Fibroblast of lung (primary cell): ENCODE measurements around the gene AGBL4. TPM values are rescaled to one million over a fixed set of nuclear protein-coding genes. Genes with fewer than 3 reads are reported as not detected.

Experiments
- DNase-seq, 2 donors: peaks; one replicate each; pipeline versions ENCODE4 v3.0.0 to v3.0.0-alpha.2; 2010; ENCODE audit warnings: low read depth in 2 of 2
- H2AFZ ChIP-seq: 2 replicates; pipeline ENCODE4 v1.5.1; 2012; ENCODE audit warnings: low read length, control low read depth, inconsistent platforms
- H3K27ac ChIP-seq: 2 replicates; pipeline ENCODE4 v1.5.1; 2011; ENCODE audit warnings: low read length, control low read depth; ENCODE audit not compliant: insufficient read depth
- H3K27me3 ChIP-seq: 2 replicates; pipeline ENCODE4 v1.5.1; 2011; ENCODE audit warnings: mild to moderate bottlenecking, low read length; ENCODE audit not compliant: control insufficient read depth, insufficient read depth
- H3K36me3 ChIP-seq: 2 replicates; pipeline ENCODE4 v1.5.1; 2011; ENCODE audit warnings: low read length; ENCODE audit not compliant: control insufficient read depth, insufficient read depth
- H3K4me1 ChIP-seq: 2 replicates; pipeline ENCODE4 v1.5.1; 2011; ENCODE audit warnings: low read length; ENCODE audit not compliant: control insufficient read depth, insufficient read depth; ENCODE audit errors: extremely low read depth
- H3K4me2 ChIP-seq: 2 replicates; pipeline ENCODE4 v1.5.1; 2011; ENCODE audit warnings: low read length, control low read depth; ENCODE audit not compliant: insufficient read depth; ENCODE audit errors: extremely low read depth
- H3K4me3 ChIP-seq, 4 experiments: fragments of 200-600 bp in 1 of 4; sonication (generic) in 1 of 4; replicated peaks in 1 of 4; 2 replicates each; pipeline ENCODE4 v1.5.1; 2011 to 2016; ENCODE audit warnings: low read length in 4 of 4, low read depth in 3 of 4, mild to moderate bottlenecking in 3 of 4, control low read depth in 2 of 4, inconsistent platforms in 1 of 4, mixed read lengths in 1 of 4; ENCODE audit not compliant: insufficient read depth in 1 of 4; ENCODE audit errors: control extremely low read depth in 1 of 4
- H3K79me2 ChIP-seq: 2 replicates; pipeline ENCODE4 v1.5.1; 2012; ENCODE audit warnings: mild to moderate bottlenecking, low read length, inconsistent platforms; ENCODE audit not compliant: control insufficient read depth, insufficient read depth
- H3K9ac ChIP-seq: 2 replicates; pipeline ENCODE4 v1.5.1; 2011; ENCODE audit warnings: mild to moderate bottlenecking, low read length, control low read depth; ENCODE audit not compliant: insufficient read depth
- H3K9me3 ChIP-seq: 2 replicates; pipeline ENCODE4 v1.5.1; 2012; ENCODE audit warnings: low read depth, low read length; ENCODE audit not compliant: control insufficient read depth, insufficient read depth
- H4K20me1 ChIP-seq: 2 replicates; pipeline ENCODE4 v1.5.1; 2011; ENCODE audit warnings: low read length; ENCODE audit not compliant: control insufficient read depth, insufficient read depth; ENCODE audit errors: extremely low read depth
- EZH2 ChIP-seq: IDR thresholded peaks from 2 replicates; pipeline ENCODE4 v1.5.1; 2012; ENCODE audit warnings: low read length, control low read depth, mild to moderate bottlenecking; ENCODE audit errors: missing control alignments
- polyA plus RNA-seq, 2 donors: library from polyadenylated mRNA; depleted of rRNA in 1 of 2; stranded (reverse) in 1 of 2; unstranded in 1 of 2; fragments of >200 nt; gene quantifications; 2 replicates each; pipeline ENCODE4 v1.2.1, GENCODE V29; 2011 to 2012; ENCODE audit warnings: missing spikeins in 1 of 2
- total RNA-seq: library from RNA; depleted of rRNA; stranded (reverse); fragments of >200 nt; gene quantifications from 2 replicates; pipeline ENCODE4 v1.2.1, GENCODE V29; 2014
- TF ChIP-seq, protein P1 (sequence below), 2 donors: IDR thresholded peaks in 1 of 2; conservative IDR thresholded peaks in 1 of 2; 1 replicate in 1 of 2; 2 replicates in 1 of 2; pipeline ENCODE4 v1.5.1; 2011 to 2012; ENCODE audit warnings: low read length in 2 of 2, control low read depth in 1 of 2, inconsistent platforms in 1 of 2, low read depth in 1 of 2, mild to moderate bottlenecking in 1 of 2

Gene AGBL4
- total and polyA plus RNA-seq, 2 donors (not counting 1 experiment from before 2014, with no cell fraction given): not detected

DNA sequence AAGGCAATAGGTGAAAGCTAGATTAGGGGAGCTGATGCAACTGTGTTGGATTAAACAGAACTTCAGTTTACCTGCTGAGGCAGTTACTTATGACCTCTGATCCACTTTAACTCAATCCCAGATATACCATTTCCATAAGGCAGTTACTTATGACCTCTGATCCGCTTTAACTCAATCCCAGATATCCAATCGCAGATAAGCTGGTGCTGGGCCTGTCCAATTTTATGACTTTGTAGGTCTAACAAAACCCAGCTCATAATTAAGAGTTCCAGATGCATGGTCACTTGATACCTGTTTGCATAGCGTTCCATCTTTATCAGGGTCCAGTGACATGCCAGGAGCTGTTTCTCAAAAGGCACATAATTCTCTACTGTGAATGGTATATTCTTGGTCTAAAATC lies 396.0 kb downstream of the AGBL4 start:
- no peaks in the 10 kb centered on the region for H3K27me3 ChIP-seq
- H3K9me3 ChIP-seq: no peaks in the 10 kb centered on the region
- H4K20me1 ChIP-seq: no peaks in the 10 kb centered on the region
- H3K4me2 ChIP-seq: no peak overlapping the region
- no peak overlapping the region for H3K9ac ChIP-seq
- no peak overlapping the region for H3K4me3 ChIP-seq
- DNase-seq: no peak
- no peaks in the 10 kb centered on the region for H3K4me1 ChIP-seq
- no peak overlapping the region for H2AFZ ChIP-seq
- H3K36me3 ChIP-seq: no peaks in the 10 kb centered on the region
- TF ChIP-seq, protein P1, sequence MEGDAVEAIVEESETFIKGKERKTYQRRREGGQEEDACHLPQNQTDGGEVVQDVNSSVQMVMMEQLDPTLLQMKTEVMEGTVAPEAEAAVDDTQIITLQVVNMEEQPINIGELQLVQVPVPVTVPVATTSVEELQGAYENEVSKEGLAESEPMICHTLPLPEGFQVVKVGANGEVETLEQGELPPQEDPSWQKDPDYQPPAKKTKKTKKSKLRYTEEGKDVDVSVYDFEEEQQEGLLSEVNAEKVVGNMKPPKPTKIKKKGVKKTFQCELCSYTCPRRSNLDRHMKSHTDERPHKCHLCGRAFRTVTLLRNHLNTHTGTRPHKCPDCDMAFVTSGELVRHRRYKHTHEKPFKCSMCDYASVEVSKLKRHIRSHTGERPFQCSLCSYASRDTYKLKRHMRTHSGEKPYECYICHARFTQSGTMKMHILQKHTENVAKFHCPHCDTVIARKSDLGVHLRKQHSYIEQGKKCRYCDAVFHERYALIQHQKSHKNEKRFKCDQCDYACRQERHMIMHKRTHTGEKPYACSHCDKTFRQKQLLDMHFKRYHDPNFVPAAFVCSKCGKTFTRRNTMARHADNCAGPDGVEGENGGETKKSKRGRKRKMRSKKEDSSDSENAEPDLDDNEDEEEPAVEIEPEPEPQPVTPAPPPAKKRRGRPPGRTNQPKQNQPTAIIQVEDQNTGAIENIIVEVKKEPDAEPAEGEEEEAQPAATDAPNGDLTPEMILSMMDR (conservative IDR thresholded peaks at IDR 0.05 in 1 of 2, IDR thresholded peaks at IDR 0.05 in 1 of 2; ENCODE audit: low read depth in 1 of 2, low read length in 2 of 2): no peak
- no peak for TF ChIP-seq EZH2
- H3K79me2 ChIP-seq: no peaks in the 10 kb centered on the region
- H3K27ac ChIP-seq: no peak overlapping the region

GRCh38 chr1:49626472-49626871 lies 397.3 kb downstream of the AGBL4 start:
- Histone ChIP-seq H3K4me2 (no peak overlapping the region), H4K20me1 (no peaks in the 10 kb centered on the region), H2AFZ (no peak overlapping the region), H3K79me2 (no peaks in the 10 kb centered on the region), H3K4me3 (no peak overlapping the region), H3K27me3 (no peaks in the 10 kb centered on the region), H3K4me1 (no peaks in the 10 kb centered on the region), H3K36me3 (no peaks in the 10 kb centered on the region), H3K9ac (no peak overlapping the region), H3K9me3 (no peaks in the 10 kb centered on the region), H3K27ac (no peak overlapping the region)
- no peak for TF ChIP-seq EZH2
- TF ChIP-seq, protein P1 (conservative IDR thresholded peaks at IDR 0.05 in 1 of 2, IDR thresholded peaks at IDR 0.05 in 1 of 2; ENCODE audit: low read depth in 1 of 2, low read length in 2 of 2): no peak
- DNase-seq: no peak

- no peaks in the 10 kb centered on the region for H3K79me2 ChIP-seq
- H3K27me3 ChIP-seq: no peaks in the 10 kb centered on the region
- no peak overlapping the region for H3K4me3 ChIP-seq
- H3K4me1 ChIP-seq: no peaks in the 10 kb centered on the region
- no peaks in the 10 kb centered on the region for H3K36me3 ChIP-seq
- H3K9ac ChIP-seq: no peak overlapping the region
- no peaks in the 10 kb centered on the region for H3K9me3 ChIP-seq
- H3K27ac ChIP-seq: no peak overlapping the region
- no peak overlapping the region for H3K4me2 ChIP-seq
- H2AFZ ChIP-seq: no peak overlapping the region
- no peak for DNase-seq
- no peaks in the 10 kb centered on the region for H4K20me1 ChIP-seq
- TF ChIP-seq, protein P1 (conservative IDR thresholded peaks at IDR 0.05 in 1 of 2, IDR thresholded peaks at IDR 0.05 in 1 of 2; ENCODE audit: low read depth in 1 of 2, low read length in 2 of 2): no peak
- TF ChIP-seq EZH2: no peak
Observed at GRCh38 chr1:49622877-49623276, 400.9 kb downstream of the AGBL4 start.
